DND-41 (cell line): ENCODE results near the gene EIF1AY.

Experiments used
- CTCF ChIP-seq: IDR thresholded peaks from 2 replicates; pipeline ENCODE4 v1.5.1; 2012; ENCODE audit warnings: borderline replicate concordance, low read length, moderate library complexity, mild to moderate bottlenecking; ENCODE audit not compliant: poor library complexity, severe bottlenecking; ENCODE audit errors: extremely low read depth
- EZH2 ChIP-seq: IDR thresholded peaks from 3 replicates; pipeline ENCODE4 v1.6.1; 2012; ENCODE audit warnings: borderline replicate concordance, low read depth, mild to moderate bottlenecking, moderate library complexity, low read length, inconsistent platforms; ENCODE audit not compliant: severe bottlenecking

GRCh38 chrY:20571306-20571705 lies 4.3 kb upstream of the EIF1AY start:
- TF ChIP-seq CTCF (no peak), EZH2 (no peak)
